Stimulated activated naive CD8-positive, alpha-beta T cell treated with anti-CD3 and anti-CD28 coated beads, Interleukin-15, amount 100 ng/mL, for 72 hours (primary cell): ENCODE results near the gene SELENOH.
"Not testable (repeated sequence)": the region's sequence is repeated elsewhere in the genome, so short reads cannot be mapped to it uniquely, and the experiment has no call there.

Source experiments
- ATAC-seq: fragments of 150-1000 bp; cut with Tn5 transposase; 2 replicates; pipeline ENCODE4 v1.10.0; 2021; ENCODE audit warnings: mild to moderate bottlenecking, moderate library complexity
- DNase-seq, 2 donors: peaks; one replicate each; pipeline ENCODE4 v3.0.0; 2021 to 2022
- H3K27ac Mint-ChIP-seq, 2 donors: one replicate each; pipeline ENCODE4 v1.8.0; 2022; ENCODE audit warnings: mild to moderate bottlenecking in 2 of 2, mixed read lengths in 2 of 2, moderate library complexity in 2 of 2
- H3K27me3 Mint-ChIP-seq: one replicate; pipeline ENCODE4 v1.8.0; 2022; ENCODE audit warnings: mixed read lengths
- H3K4me1 Mint-ChIP-seq: one replicate; pipeline ENCODE4 v1.8.0; 2022; ENCODE audit warnings: mild to moderate bottlenecking, mixed read lengths
- H3K4me3 Mint-ChIP-seq, 2 donors: one replicate each; pipeline ENCODE4 v1.8.0; 2022; ENCODE audit warnings: mild to moderate bottlenecking in 2 of 2, mixed read lengths in 2 of 2, moderate library complexity in 1 of 2
- H3K9me3 Mint-ChIP-seq, 2 donors: one replicate each; pipeline ENCODE4 v1.8.0; 2022; ENCODE audit warnings: mixed read lengths in 2 of 2

Gene SELENOH, protein sequence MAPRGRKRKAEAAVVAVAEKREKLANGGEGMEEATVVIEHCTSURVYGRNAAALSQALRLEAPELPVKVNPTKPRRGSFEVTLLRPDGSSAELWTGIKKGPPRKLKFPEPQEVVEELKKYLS

GRCh38 chr11:57741132-57742086, at the start of gene SELENOH:
Gene SELENOH, plus strand, starts transcription at chr11:57741491. Its CDS starts 105 bp downstream, at chr11:57741596.
- Mint-ChIP-seq H3K9me3 (no peaks in the 10 kb centered on the region), H3K4me3 (peak within 1 kb of the TSS; percentile 96 to 100), H3K27me3 (no peaks in the 10 kb centered on the region), H3K4me1 (peaks cover 58% of the 10 kb centered on the region), H3K27ac (peak within 1 kb of the TSS; percentile 98 to 99)
- ATAC-seq (peak; percentile 95), DNase-seq (peak; percentile 95 to 99)

DNA sequence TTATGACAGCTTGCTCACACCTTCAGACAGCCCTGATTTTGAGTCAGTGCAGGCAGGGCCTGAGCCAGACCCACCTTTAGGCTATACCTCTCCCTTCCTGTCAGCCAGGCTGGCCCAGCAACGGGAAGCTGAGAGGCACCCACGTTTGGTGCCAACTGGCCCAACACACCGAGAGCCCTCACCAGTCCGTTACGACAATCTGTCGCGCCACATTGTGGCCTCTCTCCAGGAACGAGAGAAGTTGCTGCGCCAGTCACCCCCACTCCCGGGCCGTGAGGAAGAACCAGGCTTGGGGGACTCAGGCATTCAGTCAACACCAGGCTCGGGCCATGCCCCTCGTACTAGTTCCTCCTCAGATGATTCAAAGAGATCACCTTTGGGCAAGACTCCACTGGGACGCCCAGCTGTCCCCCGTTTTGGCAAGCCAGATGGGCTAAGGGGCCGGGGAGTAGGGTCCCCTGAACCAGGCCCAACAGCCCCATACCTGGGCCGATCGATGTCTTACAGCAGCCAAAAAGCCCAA, 42.4 kb upstream of the SELENOH start:
- no peaks in the 10 kb centered on the region for H3K4me1 Mint-ChIP-seq
- H3K27me3 Mint-ChIP-seq, result no peaks in the 10 kb centered on the region
- no peak overlapping the region for H3K4me3 Mint-ChIP-seq
- no peak overlapping the region for H3K27ac Mint-ChIP-seq
- DNase-seq (no peak), ATAC-seq (peak; percentile 12)
- no peaks in the 10 kb centered on the region for H3K9me3 Mint-ChIP-seq

DNA sequence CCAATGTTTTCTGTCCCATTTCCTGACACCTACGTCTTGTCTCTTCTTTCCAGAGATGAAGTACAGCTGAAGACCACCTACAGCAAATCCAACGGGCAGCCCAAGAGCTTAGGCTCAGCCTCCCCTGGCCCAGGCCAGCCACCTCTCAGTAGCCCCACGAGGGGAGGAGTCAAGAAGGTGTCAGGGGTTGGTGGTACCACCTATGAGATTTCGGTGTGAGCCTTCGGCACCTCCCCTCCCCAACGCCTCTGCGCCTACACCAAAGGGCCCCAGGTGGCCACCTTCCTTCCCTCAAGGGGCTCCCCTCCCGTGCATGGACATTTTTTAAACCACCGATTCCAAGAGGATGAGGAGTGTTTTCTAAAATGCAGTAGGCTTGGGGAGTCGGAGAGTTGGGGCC, 41.5 kb upstream of the SELENOH start:
- ATAC-seq, result no peak
- H3K4me1 Mint-ChIP-seq, result no peaks in the 10 kb centered on the region
- no peaks in the 10 kb centered on the region for H3K9me3 Mint-ChIP-seq

DNA sequence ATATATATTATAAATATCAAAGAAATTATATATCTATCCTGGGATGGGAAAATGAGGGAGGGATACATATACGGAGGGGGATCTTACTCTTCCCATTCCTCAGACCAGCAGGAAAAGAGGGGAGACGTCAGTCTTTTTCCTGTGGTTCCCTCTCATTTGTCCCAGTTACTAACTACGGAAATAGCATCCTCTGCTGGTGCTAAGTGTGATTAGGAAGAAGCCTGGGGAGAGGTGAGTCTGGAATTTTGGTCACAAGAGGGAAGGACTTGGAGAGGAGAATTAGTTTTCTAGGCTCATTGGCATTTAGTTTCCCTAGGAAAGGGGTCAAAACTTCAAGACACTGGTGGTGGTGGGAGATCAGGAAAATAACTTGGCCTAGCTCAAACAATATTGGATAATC, 40.9 kb upstream of the SELENOH start:
- no peak for DNase-seq
- ATAC-seq, result no peak
- Mint-ChIP-seq H3K4me3 (no peak overlapping the region), H3K27ac (peak overlapping the region in 1 of 2 donors; percentile 8), H3K4me1 (no peaks in the 10 kb centered on the region), H3K27me3 (no peaks in the 10 kb centered on the region), H3K9me3 (no peaks in the 10 kb centered on the region)

More for the DNA sequence above, 41.5 kb upstream of the SELENOH start:
- Mint-ChIP-seq H3K27ac (no peak overlapping the region), H3K4me3 (no peak overlapping the region), H3K27me3 (no peaks in the 10 kb centered on the region)
- DNase-seq, result no peak

DNA sequence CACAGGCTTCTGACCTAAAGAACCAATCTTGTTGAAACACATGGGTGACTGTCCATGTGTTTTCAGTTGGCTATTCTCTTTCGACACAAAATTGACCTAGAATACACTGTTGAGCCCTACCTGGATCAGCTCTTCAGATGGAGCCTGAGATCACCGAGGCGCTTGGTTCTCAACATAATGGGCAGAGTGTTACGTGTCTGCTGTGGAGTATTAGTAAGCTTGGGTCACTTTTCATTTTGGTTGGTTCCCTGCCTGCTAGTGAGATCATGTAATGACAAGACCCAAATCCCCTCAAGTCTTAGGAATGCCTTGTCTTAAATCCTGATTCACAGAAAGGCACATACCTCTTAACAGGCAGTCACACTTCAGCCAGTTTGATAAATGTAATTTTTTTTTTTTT, 38.0 kb upstream of the SELENOH start:
- ATAC-seq (no peak), DNase-seq (no peak)
- Mint-ChIP-seq H3K4me3 (no peak overlapping the region), H3K4me1 (peaks cover 4% of the 10 kb centered on the region), H3K27ac (peak overlapping the region; percentile 67 to 84), H3K9me3 (no peaks in the 10 kb centered on the region), H3K27me3 (no peaks in the 10 kb centered on the region)

DNA sequence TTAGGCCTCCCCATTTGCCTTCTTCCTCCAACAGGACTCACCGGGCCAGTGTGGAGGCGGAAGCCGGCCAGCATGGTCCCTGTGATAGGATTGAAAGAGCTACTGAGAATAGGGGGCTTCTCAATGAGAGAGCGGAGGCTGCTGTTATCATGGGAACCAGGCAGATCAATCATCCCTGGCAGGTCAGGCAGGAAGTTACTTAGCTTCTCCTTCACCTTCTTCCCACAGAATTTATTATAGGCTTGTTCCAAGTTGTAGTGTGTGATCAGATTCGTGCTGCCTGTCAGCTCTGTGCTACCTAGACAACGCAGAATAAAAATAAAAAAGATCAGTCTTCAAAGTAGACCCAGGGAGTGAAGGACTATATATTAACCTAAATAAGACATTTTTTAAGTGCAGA, 36.4 kb upstream of the SELENOH start:
- Mint-ChIP-seq H3K27ac (peak overlapping the region in 1 of 2 donors; percentile 27), H3K9me3 (no peaks in the 10 kb centered on the region), H3K27me3 (no peaks in the 10 kb centered on the region), H3K4me1 (peaks cover 20% of the 10 kb centered on the region), H3K4me3 (no peak overlapping the region)
- DNase-seq, result no peak
- no peak for ATAC-seq

- not testable (repeated sequence) for ATAC-seq, H3K4me3 Mint-ChIP-seq, DNase-seq, H3K27ac Mint-ChIP-seq, H3K9me3 Mint-ChIP-seq, H3K27me3 Mint-ChIP-seq
- peaks cover 25% of the 10 kb centered on the region for H3K4me1 Mint-ChIP-seq
These were observed 35.9 kb upstream of the SELENOH start for GRCh38 chr11:57705432-57705831.

DNA sequence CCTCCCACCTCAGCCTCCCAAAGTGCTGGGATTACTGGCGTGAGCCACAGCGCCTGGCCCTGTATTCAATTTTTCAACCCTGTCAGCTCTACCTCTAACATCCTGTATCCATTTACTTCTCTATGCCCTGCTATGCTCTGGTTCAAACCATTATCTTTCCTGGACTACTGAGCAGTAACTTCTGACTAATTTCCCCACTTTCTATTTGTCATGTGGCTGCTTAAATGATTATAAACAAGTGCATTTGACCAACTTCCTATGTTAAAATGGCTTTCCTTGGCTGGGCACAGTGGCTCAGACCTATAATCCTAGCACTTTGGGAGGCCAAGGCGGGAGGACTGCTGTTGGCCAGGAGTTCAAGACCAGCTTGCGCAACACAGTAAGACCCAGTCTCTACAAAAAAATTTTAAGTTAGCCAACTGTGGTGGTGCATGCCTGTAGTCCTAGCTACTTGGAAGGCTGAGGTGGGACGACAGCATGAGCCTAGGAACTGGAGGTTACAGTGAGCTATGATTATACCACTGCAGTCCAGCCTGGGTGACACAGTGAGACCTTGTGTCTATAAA, 31.4 kb upstream of the SELENOH start:
- DNase-seq (no peak), ATAC-seq (no peak)
- no peaks in the 10 kb centered on the region for H3K27me3 Mint-ChIP-seq
- no peak overlapping the region for H3K27ac Mint-ChIP-seq
- H3K9me3 Mint-ChIP-seq, result no peaks in the 10 kb centered on the region
- H3K4me3 Mint-ChIP-seq, result peak overlapping the region in 1 of 2 donors; percentile 2
- peaks cover 57% of the 10 kb centered on the region for H3K4me1 Mint-ChIP-seq

GRCh38 chr11:57711414-57712255, 29.7 kb upstream of the SELENOH start, which contains the start of gene MED19:
Gene MED19, minus strand, starts transcription at chr11:57712215. Its CDS starts 36 bp downstream, at chr11:57712179.
- Mint-ChIP-seq H3K27ac (peak within 1 kb of the TSS; percentile 94 to 97), H3K4me3 (peak within 1 kb of the TSS; percentile 81 to 93), H3K9me3 (no peaks in the 10 kb centered on the region), H3K4me1 (peaks cover 58% of the 10 kb centered on the region), H3K27me3 (no peaks in the 10 kb centered on the region)
- peak; percentile 74 to 84 for DNase-seq
- peak; percentile 73 for ATAC-seq

DNA sequence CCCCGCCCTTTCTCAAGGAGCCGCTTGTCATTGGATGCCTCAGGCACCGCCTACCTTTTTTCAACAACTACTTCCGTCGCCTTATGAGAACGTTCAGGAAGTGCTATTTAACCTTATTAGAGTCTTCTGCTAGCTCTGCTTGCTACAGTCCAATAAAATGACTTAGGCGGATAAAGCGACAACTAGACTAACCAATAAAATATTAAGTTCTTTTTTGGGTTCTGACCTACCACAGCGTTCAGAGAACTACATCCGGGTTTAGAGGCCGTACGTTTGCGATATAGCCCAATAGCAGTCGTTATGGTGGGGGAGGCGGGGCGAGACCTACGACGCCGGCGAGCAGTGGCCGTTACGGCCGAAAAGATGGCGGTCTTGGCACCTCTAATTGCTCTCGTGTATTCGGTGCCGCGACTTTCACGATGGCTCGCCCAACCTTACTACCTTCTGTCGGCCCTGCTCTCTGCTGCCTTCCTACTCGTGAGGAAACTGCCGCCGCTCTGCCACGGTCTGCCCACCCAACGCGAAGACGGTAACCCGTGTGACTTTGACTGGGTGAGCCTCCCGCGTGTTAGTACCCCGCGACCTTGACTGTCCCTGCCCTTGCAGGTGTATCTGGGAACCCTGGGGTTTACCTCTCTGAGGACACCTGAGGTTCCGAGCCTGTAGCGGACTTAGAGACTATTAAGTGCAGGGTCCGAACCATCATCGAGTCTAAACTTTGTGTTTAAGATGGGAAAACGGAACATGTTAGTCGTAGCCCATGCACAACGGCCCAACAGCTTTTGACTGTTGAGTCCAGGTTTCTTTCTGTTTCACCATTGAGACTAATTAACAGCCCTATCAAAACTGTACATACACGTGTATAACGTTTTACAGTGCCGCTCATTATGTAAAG, 28.8 kb upstream of the SELENOH start, which contains the start of gene TMX2:
Gene TMX2 (plus strand): TSS at position 338 of the 895 bp plus-strand sequence. CDS start 26 bp downstream, at position 364.
- H3K4me3 Mint-ChIP-seq, result peak within 1 kb of the TSS; percentile 81 to 93
- H3K27ac Mint-ChIP-seq, result peak within 1 kb of the TSS; percentile 94 to 97
- peak; percentile 86 to 93 for DNase-seq
- peaks cover 58% of the 10 kb centered on the region for H3K4me1 Mint-ChIP-seq
- ATAC-seq, result peak; percentile 95
- H3K27me3 Mint-ChIP-seq, result no peaks in the 10 kb centered on the region
- H3K9me3 Mint-ChIP-seq, result no peaks in the 10 kb centered on the region

DNA sequence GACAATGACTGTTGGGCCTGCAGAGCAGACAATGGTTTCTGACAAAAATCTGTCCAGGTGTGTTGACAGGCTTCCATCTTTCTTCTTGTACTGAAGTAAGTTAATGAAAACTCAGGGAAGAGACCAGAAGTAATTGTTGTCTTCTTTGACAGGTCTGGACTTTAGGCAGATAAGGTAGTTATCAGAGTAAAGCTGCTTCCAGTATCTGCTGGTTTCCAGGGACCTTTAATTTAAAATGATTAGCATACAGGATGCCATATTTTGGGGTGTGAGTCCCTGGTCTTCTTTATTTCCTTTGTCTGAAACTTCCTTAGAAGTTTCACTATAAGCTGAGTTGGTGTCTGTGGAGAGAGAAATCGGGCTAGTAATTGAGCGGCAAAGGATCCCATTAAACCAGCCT, 27.5 kb upstream of the SELENOH start:
- Mint-ChIP-seq H3K27ac (peak overlapping the region; percentile 94 to 97), H3K4me1 (peaks cover 50% of the 10 kb centered on the region), H3K4me3 (peak overlapping the region; percentile 81 to 93), H3K9me3 (no peaks in the 10 kb centered on the region), H3K27me3 (no peaks in the 10 kb centered on the region)
- ATAC-seq (no peak), DNase-seq (no peak)

DNA sequence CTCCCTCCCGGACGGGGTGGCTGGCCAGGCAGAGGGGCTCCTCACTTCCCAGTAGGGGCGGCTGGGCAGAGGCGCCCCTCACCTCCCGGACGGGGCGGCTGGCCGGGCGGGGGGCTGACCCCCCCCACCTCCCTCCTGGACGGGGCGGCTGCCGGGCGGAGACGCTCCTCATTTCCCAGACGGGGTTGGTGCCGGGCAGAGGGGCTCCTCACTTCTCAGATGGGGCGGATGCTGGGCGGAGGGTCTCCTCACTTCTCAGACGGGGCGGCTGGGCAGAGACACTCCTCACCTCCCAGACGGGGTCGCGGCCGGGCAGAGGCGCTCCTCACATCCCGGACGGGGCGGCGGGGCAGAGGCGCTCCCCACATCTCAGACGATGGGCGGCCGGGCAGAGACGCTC, 24.6 kb upstream of the SELENOH start:
- not testable (repeated sequence) for ATAC-seq, DNase-seq, H3K27me3 Mint-ChIP-seq, H3K4me3 Mint-ChIP-seq, H3K9me3 Mint-ChIP-seq
- Mint-ChIP-seq H3K4me1 (peaks cover 21% of the 10 kb centered on the region), H3K27ac (peak overlapping the region in 1 of 2 donors; percentile 63)

GRCh38 chr11:57727185-57727584, 14.1 kb upstream of the SELENOH start:
- Mint-ChIP-seq H3K27ac (no peak overlapping the region), H3K4me3 (no peak overlapping the region), H3K27me3 (no peaks in the 10 kb centered on the region), H3K9me3 (no peaks in the 10 kb centered on the region), H3K4me1 (peaks cover 21% of the 10 kb centered on the region)
- DNase-seq (no peak), ATAC-seq (no peak)

GRCh38 chr11:57728829-57729228, 12.5 kb upstream of the SELENOH start:
- H3K27ac Mint-ChIP-seq, result peak overlapping the region in 1 of 2 donors; percentile 22

More at GRCh38 chr11:57728829-57729228, 12.5 kb upstream of the SELENOH start:
- Mint-ChIP-seq H3K27me3 (no peaks in the 10 kb centered on the region), H3K4me3 (no peak overlapping the region), H3K4me1 (peaks cover 24% of the 10 kb centered on the region), H3K9me3 (no peaks in the 10 kb centered on the region)
- DNase-seq (no peak), ATAC-seq (no peak)
